ENCODE measurements around the gene LRFN5. TPM values are rescaled to one million over a fixed set of nuclear protein-coding genes. Genes with fewer than 3 reads are reported as not detected.

The LRFN5 gene
- total RNA-seq, 1 experiment from 2014 or later, result not detected

DNA sequence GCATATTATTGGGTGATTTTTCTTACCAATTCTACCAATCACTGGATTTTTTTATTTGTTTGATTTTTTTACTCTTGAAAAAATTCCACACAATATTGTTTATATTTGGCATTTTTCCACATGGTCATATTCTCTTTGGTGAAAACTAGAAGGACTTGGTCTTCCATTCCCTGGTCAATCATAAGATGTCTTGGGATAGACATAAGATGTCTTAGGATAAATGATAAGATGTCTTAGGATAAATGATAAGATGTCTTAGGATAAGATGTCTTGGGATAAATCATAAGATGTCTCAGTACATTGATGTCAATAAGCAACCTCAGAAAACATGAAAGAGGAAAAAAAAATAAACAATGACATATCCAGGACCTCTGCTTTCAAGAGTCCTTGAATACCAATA, 309.1 kb downstream of the LRFN5 start:
- Histone ChIP-seq H3K27me3 (ENCODE audit: insufficient read depth, low read length) (no peaks in the 10 kb centered on the region), H3K9ac (ENCODE audit: low read length) (no peak overlapping the region), H3K27ac (ENCODE audit: low read depth, low read length) (no peak overlapping the region), H3K79me2 (ENCODE audit: insufficient read depth, low read length) (no peaks in the 10 kb centered on the region), H4K20me1 (ENCODE audit: insufficient read depth) (no peaks in the 10 kb centered on the region), H3K36me3 (ENCODE audit: control insufficient read depth in 1 of 2, insufficient read depth in 2 of 2, low read length in 2 of 2) (no peaks in the 10 kb centered on the region), H3K4me1 (ENCODE audit: control insufficient read depth in 1 of 2, insufficient read depth in 2 of 2, low read length in 2 of 2) (no peaks in the 10 kb centered on the region), H3K4me2 (ENCODE audit: low read length) (no peak overlapping the region), H3K4me3 (replicated peaks in 1 of 2; ENCODE audit: low read depth in 1 of 2, low read length in 2 of 2) (no peak overlapping the region), H2AFZ (ENCODE audit: low read depth, low read length, poor library complexity, severe bottlenecking) (no peak overlapping the region), H3K9me2 (ENCODE audit: insufficient read depth) (no peaks in the 10 kb centered on the region), H3K9me3 (ENCODE audit: control insufficient read depth in 1 of 2, insufficient read depth in 1 of 2, low read depth in 1 of 2, low read length in 2 of 2) (no peaks in the 10 kb centered on the region; a peak in 1 of 4 replicates)
- no peak for DNase-seq (ENCODE audit: low read depth, low spot score)
- ChIA-PET RAD21 (ENCODE audit: low non-redundant PET in 1 of 2, low total read pairs in 2 of 2, uncharacterized antibody in 2 of 2, unreplicated experiment in 2 of 2) (no interaction called here), CTCF (no interaction called here), POLR2A (no interaction called here)
- intact Hi-C loops (cut with micrococcal nuclease), result no loop called here
- ATAC-seq, result no peak
- BruUV-seq (replicated peaks), result no TSS peak
- TF ChIP-seq EZH2phosphoT487 (IDR thresholded peaks at IDR 0.05; ENCODE audit: borderline replicate concordance) (no peak), POLR2AphosphoS5 (IDR thresholded peaks at IDR 0.05; ENCODE audit: low read depth, low read length) (no peak), CBX3 (IDR thresholded peaks at IDR 0.05; ENCODE audit: low read depth) (no peak), ATF3 (IDR thresholded peaks at IDR 0.05) (no peak), YY1 (IDR thresholded peaks at IDR 0.05; ENCODE audit: extremely low read depth, insufficient replicate concordance, low read depth, low read length) (no peak), FOSL1 (IDR thresholded peaks at IDR 0.05; ENCODE audit: low read depth) (no peak), EGR1 (IDR thresholded peaks at IDR 0.05; ENCODE audit: low read depth) (no peak), RAD21 (IDR thresholded peaks at IDR 0.05; ENCODE audit: low read depth) (no peak), TCF7L2 (IDR thresholded peaks at IDR 0.05; ENCODE audit: borderline replicate concordance, extremely low read depth, insufficient read depth, insufficient read length) (no peak), CEBPB (IDR thresholded peaks at IDR 0.05; ENCODE audit: low read depth) (no peak), POLR2A (IDR thresholded peaks at IDR 0.05; ENCODE audit: borderline replicate concordance, extremely low read depth, insufficient read depth, insufficient read length) (no peak), SRF (IDR thresholded peaks at IDR 0.05; ENCODE audit: low read depth) (no peak), ZFX (IDR thresholded peaks at IDR 0.05) (no peak), JUND (IDR thresholded peaks at IDR 0.05) (no peak), EZH2 (IDR thresholded peaks at IDR 0.05) (no peak)
- TF ChIP-seq, protein P1, sequence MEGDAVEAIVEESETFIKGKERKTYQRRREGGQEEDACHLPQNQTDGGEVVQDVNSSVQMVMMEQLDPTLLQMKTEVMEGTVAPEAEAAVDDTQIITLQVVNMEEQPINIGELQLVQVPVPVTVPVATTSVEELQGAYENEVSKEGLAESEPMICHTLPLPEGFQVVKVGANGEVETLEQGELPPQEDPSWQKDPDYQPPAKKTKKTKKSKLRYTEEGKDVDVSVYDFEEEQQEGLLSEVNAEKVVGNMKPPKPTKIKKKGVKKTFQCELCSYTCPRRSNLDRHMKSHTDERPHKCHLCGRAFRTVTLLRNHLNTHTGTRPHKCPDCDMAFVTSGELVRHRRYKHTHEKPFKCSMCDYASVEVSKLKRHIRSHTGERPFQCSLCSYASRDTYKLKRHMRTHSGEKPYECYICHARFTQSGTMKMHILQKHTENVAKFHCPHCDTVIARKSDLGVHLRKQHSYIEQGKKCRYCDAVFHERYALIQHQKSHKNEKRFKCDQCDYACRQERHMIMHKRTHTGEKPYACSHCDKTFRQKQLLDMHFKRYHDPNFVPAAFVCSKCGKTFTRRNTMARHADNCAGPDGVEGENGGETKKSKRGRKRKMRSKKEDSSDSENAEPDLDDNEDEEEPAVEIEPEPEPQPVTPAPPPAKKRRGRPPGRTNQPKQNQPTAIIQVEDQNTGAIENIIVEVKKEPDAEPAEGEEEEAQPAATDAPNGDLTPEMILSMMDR (IDR thresholded peaks at IDR 0.05 in 2 of 3, conservative IDR thresholded peaks at IDR 0.05 in 1 of 3; ENCODE audit: borderline replicate concordance in 1 of 3, insufficient read depth in 1 of 3, low read depth in 2 of 3, low read length in 2 of 3), result no peak
- TF ChIP-seq, protein P2, sequence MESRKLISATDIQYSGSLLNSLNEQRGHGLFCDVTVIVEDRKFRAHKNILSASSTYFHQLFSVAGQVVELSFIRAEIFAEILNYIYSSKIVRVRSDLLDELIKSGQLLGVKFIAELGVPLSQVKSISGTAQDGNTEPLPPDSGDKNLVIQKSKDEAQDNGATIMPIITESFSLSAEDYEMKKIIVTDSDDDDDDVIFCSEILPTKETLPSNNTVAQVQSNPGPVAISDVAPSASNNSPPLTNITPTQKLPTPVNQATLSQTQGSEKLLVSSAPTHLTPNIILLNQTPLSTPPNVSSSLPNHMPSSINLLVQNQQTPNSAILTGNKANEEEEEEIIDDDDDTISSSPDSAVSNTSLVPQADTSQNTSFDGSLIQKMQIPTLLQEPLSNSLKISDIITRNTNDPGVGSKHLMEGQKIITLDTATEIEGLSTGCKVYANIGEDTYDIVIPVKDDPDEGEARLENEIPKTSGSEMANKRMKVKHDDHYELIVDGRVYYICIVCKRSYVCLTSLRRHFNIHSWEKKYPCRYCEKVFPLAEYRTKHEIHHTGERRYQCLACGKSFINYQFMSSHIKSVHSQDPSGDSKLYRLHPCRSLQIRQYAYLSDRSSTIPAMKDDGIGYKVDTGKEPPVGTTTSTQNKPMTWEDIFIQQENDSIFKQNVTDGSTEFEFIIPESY (IDR thresholded peaks at IDR 0.05; ENCODE audit: extremely low read depth, insufficient replicate concordance, low read length), result no peak
- TF ChIP-seq, protein P3, sequence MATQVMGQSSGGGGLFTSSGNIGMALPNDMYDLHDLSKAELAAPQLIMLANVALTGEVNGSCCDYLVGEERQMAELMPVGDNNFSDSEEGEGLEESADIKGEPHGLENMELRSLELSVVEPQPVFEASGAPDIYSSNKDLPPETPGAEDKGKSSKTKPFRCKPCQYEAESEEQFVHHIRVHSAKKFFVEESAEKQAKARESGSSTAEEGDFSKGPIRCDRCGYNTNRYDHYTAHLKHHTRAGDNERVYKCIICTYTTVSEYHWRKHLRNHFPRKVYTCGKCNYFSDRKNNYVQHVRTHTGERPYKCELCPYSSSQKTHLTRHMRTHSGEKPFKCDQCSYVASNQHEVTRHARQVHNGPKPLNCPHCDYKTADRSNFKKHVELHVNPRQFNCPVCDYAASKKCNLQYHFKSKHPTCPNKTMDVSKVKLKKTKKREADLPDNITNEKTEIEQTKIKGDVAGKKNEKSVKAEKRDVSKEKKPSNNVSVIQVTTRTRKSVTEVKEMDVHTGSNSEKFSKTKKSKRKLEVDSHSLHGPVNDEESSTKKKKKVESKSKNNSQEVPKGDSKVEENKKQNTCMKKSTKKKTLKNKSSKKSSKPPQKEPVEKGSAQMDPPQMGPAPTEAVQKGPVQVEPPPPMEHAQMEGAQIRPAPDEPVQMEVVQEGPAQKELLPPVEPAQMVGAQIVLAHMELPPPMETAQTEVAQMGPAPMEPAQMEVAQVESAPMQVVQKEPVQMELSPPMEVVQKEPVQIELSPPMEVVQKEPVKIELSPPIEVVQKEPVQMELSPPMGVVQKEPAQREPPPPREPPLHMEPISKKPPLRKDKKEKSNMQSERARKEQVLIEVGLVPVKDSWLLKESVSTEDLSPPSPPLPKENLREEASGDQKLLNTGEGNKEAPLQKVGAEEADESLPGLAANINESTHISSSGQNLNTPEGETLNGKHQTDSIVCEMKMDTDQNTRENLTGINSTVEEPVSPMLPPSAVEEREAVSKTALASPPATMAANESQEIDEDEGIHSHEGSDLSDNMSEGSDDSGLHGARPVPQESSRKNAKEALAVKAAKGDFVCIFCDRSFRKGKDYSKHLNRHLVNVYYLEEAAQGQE (IDR thresholded peaks at IDR 0.05; ENCODE audit: low read depth), result no peak
- TF ChIP-seq, protein P4, sequence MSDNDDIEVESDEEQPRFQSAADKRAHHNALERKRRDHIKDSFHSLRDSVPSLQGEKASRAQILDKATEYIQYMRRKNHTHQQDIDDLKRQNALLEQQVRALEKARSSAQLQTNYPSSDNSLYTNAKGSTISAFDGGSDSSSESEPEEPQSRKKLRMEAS (IDR thresholded peaks at IDR 0.05), result no peak

Data from HCT116 (cell line).